RWPE1 (cell line): Measurements from ENCODE around the gene IFNL1.
"Not testable (repeated sequence)": the region's sequence is repeated elsewhere in the genome, so short reads cannot be mapped to it uniquely, and the experiment has no call there.

ENCODE experiments used
- CTCF ChIA-PET: fragments of 350-600 bp; sonication (Branson Sonifier 250); formaldehyde crosslinking; extraction: SDS; loops from one replicate; lab custom pipeline; 2021; lab: Yijun Ruan, JAX
- POLR2A ChIA-PET: fragments of 400-600 bp; formaldehyde crosslinking; extraction: SDS; loops from one replicate; lab custom pipeline; 2020; ENCODE audit warnings: antibody characterized with exemption; ENCODE audit not compliant: low non-redundant PET; lab: Yijun Ruan, JAX
- DNase-seq: peaks from one replicate; pipeline ENCODE4 v3.0.0; 2012; ENCODE audit warnings: low spot score
- H3K27ac ChIP-seq: fragments of 450-650 bp; 2 replicates; pipeline ENCODE4 v1.5.1; 2017
- TF ChIP-seq, protein P1 (sequence below): fragments of 450-650 bp; conservative IDR thresholded peaks from 2 replicates; pipeline ENCODE4 v1.5.1; 2017; ENCODE audit warnings: low read depth, mild to moderate bottlenecking

Gene IFNL1

DNA sequence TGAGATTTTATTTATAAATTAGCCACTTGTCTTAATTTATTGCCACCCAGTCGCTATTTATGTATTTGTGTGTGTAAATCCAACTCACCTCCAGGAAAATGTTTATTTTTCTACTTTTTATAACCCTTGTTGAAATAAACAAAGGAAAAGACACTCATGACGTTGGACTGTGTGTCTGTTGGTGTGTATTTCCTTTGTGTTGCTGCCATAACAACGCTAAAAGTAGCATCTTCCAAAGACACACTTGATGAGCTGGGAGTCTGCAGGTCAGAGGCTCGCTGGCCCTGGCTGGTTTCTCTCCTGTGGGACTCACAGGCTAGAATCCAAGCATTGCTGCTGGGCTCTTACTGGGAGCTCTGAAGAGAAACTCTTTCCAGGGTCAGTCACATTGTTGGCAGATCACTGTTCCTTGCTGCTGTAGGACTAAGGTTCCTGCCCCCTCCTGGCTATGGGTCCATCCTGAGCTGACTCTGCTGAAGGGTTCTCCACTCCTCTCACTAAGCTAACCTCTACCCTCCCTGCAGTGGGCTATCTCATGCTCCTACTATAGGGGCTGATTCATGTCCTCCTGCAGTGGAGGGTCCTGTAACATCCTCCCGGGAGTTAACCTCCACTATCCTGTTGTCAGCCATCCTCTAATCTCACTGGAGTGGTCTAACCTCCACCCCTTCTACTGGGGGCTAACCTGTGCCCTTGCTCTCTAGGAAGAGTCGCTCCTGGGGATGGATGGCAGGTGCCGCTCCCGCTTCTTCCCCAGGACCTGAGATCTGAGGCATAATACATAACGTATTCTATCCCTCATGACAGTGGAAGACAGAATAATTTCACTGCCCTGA lies 26.0 kb upstream of the IFNL1 start:
- ChIA-PET POLR2A (no interaction called here), CTCF (interaction anchor here (1.1 kb wide), 1 partner anchor 26 kb away, joined by 3 read pairs; the partner anchor contains the start of gene IFNL1)
- TF ChIP-seq, protein P1, sequence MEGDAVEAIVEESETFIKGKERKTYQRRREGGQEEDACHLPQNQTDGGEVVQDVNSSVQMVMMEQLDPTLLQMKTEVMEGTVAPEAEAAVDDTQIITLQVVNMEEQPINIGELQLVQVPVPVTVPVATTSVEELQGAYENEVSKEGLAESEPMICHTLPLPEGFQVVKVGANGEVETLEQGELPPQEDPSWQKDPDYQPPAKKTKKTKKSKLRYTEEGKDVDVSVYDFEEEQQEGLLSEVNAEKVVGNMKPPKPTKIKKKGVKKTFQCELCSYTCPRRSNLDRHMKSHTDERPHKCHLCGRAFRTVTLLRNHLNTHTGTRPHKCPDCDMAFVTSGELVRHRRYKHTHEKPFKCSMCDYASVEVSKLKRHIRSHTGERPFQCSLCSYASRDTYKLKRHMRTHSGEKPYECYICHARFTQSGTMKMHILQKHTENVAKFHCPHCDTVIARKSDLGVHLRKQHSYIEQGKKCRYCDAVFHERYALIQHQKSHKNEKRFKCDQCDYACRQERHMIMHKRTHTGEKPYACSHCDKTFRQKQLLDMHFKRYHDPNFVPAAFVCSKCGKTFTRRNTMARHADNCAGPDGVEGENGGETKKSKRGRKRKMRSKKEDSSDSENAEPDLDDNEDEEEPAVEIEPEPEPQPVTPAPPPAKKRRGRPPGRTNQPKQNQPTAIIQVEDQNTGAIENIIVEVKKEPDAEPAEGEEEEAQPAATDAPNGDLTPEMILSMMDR = no peak
- no peak for DNase-seq
- H3K27ac ChIP-seq = no peak overlapping the region

DNA sequence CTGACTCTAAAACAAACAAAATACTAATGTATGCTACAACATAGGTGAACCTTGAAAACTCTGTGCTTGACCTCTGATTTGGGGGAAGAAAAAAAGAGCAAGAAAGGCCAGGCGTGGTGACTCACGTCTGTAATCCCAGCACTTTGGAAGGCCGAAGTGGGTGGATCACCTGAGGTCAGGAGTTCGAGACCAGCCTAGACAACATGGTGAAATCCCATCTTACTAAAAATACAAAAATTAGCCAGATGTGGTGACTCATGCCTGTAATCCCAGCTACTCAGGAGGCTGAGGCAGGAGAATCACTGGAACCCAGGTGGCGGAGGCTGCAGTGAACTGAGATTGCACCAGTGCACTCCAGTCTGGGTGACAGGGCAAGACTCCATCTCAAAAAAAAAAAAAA lies 22.3 kb upstream of the IFNL1 start:
- CTCF ChIA-PET, DNase-seq, POLR2A ChIA-PET, H3K27ac ChIP-seq: not testable (repeated sequence)

DNA sequence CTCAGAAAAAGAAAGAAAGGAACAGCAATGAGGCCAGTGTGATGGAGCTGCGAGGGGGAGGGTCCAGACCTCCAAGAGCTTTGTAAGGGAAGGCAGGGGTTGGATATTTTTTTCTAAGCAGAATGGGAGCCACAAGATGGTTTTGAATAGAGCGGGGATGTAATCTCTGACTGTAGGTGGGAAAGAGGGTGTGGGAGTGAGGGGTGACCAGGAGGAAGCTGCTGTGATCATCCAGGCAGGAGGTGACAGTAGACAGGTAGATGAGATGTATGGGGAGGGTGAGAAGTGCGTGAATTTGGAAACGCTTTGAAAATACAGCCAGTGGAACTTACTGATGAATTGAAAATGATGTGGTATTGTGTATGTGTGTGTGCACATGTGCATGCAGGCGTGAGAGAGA lies 20.6 kb upstream of the IFNL1 start:
- POLR2A ChIA-PET = interaction anchor here (0.6 kb wide), 1 partner anchor 20 kb away, joined by 3 read pairs; no protein-coding TSS in a partner anchor
- H3K27ac ChIP-seq = no peak overlapping the region
- TF ChIP-seq, protein P1 = no peak
- no peak for DNase-seq
- CTCF ChIA-PET = no interaction called here

DNA sequence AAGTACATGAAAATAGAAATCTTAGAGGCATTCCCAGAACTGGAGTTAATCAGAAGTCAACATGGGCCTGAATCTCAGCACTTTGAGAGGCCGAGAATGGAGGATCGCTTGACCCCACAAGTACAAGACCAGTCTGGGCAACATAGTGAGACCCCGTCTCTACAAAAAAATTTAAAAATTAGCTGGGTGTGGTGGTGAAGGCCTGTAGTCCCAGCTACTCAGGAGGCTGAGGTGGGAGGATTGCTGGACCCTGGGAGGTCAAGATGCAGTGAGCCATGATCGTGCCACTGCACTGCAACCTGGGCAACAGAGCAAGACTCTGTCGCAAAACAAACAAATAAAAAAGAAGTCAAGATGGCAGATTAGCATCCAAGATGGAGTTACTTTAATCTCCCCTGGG lies 19.5 kb upstream of the IFNL1 start:
- TF ChIP-seq, protein P1 = no peak
- no peak for DNase-seq
- ChIA-PET CTCF (no interaction called here), POLR2A (no interaction called here)
- H3K27ac ChIP-seq = no peak overlapping the region

DNA sequence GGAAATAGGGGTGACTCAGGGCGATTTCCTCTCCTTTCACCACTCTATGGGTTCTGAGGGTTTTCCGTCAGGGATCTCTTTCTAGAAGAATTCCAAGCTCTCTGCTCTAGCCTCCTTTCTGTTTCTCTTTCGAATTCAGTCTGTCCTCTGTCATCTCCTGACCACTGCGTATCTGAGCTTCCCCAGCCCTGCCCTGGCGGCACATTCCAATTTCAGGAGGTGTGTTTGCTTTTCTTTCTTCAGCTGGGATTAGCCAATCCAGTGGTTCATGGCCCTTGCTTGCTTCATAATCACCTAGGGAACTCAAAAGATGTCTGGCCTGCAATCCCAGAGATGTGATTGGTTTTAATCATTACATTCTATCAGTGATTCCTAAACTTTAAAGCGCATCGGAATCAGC lies 18.6 kb upstream of the IFNL1 start:
- H3K27ac ChIP-seq = no peak overlapping the region
- DNase-seq = no peak
- TF ChIP-seq, protein P1 = no peak
- ChIA-PET POLR2A (no interaction called here), CTCF (no interaction called here)

DNA sequence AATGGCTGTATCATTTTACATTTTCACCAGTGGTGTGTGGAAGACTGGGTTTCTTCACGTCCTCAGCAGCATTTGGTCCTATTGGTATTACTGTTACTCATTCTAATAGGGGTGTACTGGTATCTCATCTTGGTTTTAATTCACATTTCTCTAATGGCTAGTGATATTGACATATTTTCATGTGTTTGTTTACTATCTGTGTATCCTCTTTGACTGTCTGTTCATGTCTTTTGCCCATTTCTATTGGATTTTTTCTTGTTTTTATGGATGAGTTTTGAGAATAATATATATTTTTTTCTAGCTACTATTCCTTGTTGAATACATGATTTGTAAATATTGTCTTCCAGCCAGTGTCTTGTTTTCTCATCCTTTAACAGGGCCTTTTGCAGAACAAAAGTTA lies 14.2 kb upstream of the IFNL1 start:
- H3K27ac ChIP-seq = no peak overlapping the region
- CTCF ChIA-PET = interaction anchor here (0.6 kb wide), 1 partner anchor 64 kb away, joined by 3 read pairs; no protein-coding TSS in a partner anchor
- POLR2A ChIA-PET = no interaction called here
- no peak for DNase-seq
- TF ChIP-seq, protein P1 = no peak

DNA sequence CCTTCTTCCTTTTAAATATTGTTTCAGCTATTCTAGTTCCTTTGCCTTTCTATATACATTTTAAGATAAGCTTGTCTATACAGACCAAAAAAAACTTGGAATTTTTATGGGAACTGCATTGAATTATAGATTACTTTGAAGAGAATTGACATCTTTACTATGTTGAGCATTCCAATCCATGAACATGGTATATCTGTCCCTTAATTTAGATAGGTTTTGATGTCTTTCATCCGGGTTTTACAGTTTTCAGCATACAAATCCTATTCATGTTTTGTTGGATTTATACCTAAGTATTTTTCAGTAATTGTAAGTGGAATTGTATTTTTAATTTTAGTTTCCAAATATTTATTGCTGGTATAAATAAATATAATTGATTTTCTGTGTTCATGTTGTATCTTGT lies 12.2 kb upstream of the IFNL1 start:
- TF ChIP-seq, protein P1 = no peak
- POLR2A ChIA-PET = no interaction called here
- CTCF ChIA-PET = no interaction called here
- no peak overlapping the region for H3K27ac ChIP-seq
- DNase-seq = no peak
